Stimulated activated CD8-positive, alpha-beta memory T cell treated with anti-CD3 and anti-CD28 coated beads, Interleukin-2, amount 100 ng/mL, for 48 hours (primary cell): ENCODE data around the gene RABGGTB.
"Not testable (repeated sequence)": the region's sequence is repeated elsewhere in the genome, so short reads cannot be mapped to it uniquely, and the experiment has no call there.

ENCODE experiments used
- DNase-seq, 2 donors: peaks; one replicate each; pipeline ENCODE4 v3.0.0-alpha.2; 2020; ENCODE audit warnings: low read depth in 2 of 2

Gene RABGGTB

DNA sequence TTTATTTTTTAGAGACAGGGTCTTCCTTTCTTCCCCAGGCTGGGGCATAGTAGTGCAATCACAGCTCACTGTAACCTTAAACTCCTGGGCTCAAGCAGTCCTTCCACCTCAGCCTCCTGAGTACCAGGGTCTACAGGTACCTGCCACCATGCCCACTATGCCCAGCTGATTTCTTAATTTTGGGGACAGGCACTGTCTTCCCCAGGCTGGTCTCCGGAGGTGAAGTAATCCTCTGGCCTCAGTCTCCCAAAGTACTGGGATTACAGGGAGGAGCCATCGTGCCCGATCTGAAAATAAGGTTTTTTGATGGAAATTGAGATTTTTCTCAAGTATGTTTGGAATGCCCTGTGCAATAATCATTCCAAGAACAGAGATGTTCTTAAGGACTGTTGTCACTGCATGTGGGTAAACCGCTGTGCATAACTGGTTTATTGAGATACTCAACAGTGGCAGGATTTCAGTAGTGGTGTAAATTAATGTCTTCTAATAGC is 9.7 kb downstream of the RABGGTB start:
- no peak for DNase-seq

- peak in 1 of 2 donors; percentile 42 for DNase-seq
These were observed 10.6 kb downstream of the RABGGTB start, which contains the start of gene MSH4 for GRCh38 chr1:75796376-75797272. MSH4 (plus strand) TSS chr1:75796882; CDS start chr1:75796986, 104 bp downstream.

DNA sequence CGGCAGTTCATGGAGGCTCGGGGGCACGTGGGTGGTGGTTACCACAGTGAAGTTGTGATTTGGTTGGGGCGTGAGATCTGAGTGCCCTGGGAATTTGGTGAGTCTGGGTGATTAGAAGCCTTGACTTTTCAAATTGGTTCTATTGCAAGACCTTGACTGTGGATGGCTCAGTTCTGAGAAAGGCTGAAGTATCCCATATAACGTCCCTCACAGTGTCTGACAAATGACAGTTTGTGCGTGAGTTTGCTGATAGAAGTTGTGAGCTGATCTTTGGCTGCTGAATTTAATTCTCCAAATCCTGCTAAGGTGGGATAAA is 11.2 kb downstream of the RABGGTB start:
- DNase-seq = no peak

- no peak for DNase-seq
These were observed 11.7 kb downstream of the RABGGTB start for GRCh38 chr1:75797606-75798216.

DNA sequence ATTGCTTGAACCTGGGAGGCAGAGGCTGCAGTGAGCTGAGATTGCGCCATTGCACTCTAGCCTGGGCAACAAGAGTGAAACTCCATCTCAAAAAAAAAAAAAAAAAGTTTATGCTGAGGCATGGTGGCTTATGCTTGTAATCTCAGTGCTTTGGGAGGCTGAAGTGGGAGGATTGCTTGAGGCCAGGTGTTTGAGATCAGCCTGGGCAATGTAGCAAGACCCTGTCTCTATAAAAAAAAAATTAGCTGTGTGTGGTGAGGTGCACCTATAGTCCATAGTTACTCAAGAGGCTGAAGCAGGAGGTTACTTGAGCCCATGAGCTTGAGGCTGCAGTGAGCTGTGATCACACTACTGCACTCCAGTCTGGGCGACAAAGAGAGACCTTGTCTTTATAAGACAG is 15.4 kb downstream of the RABGGTB start:
- DNase-seq = not testable (repeated sequence)

DNA sequence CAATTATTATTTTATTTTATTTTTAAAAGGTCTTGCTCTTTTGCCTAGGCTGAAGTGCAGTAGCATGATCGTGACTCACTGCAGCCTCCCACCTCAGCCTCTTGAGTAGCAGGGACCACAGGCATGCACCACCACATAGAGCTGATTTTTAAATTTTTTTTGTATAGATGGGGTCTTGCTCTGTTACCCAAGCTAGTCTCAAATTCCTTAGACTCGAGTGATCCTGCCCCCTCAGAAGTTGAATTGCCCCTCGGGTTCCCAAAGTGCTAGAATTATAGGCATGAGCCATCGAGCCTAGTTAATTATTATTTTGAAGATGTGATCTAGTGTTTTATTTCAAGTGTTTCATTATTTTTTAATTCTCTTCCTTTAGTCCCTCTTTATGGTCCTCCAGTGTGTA is 22.9 kb downstream of the RABGGTB start:
- no peak for DNase-seq

GRCh38 chr1:75810113-75810512 is 24.1 kb downstream of the RABGGTB start:
- not testable (repeated sequence) for DNase-seq

DNA sequence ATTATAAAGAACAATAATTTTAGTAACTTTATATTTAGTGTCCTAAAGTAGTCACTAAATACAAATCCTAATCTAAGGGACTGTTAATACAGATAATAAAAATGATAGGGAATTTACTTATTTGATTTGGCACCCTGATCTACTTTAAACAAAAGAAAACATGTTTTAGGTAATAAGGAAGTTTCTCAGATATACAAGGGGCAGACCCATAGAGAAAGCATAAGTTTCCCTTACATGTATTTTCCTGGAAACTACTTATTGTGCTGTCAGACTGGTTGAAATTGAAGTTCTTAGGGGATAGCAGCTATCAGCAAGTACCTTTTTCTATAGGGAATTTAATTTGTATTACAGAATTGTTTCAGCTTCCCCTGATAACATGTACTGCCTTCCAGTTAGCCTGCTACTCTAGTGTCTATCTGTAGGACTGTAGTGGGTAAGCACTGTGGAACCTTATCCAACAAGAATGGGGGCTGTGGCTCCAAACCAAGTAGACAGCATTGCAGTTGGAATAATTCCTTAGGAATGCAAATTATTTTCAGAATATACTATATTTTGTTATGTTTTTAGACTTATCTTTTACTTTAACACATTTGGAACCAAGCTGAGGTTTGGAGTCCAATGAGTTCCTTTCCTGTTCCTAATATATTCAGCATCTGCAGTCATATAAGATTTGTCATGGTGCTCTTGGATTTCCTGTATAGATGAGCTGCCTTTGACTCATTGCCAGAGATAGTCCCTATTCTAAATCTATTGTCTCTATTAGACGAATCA is 25.3 kb downstream of the RABGGTB start:
- no peak for DNase-seq

DNA sequence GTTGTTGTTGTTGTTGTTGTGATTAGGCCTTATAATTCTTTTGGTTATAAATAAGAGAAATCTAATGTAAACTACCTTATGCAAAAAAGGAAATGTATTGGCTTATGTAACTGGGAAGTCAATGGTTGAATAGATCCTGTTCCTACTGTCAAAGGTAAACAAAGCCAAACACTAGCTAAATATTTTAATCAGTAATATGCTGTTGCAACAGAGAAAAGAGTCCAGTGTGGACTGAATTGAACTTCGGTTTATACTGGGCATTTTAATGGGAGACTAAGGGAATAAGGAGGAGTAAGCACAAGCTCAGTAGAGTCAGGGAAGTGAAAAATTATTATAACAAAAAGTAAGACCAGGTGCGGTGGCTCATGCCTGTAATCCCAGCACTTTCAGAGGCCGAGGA is 26.0 kb downstream of the RABGGTB start:
- DNase-seq = no peak

DNA sequence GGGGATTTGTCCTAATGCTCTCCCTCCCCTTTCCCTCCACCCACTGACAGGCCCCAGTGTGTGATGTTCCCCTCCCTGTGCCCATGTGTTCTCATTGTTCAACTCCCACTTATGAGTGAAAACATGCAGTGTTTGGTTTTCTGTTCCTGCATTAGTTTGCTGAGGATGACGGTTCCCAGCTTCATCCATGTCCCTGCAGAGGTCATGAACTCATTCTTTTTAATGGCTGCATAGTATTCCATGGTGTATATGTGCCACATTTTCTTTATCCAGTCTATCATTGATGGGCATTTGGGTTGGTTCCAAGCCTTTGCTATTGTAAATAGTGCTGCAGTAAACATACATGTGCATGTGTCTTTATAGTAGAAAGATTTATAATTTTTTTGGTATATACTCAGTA is 37.5 kb downstream of the RABGGTB start:
- not testable (repeated sequence) for DNase-seq

- no peak for DNase-seq
These were observed 50.6 kb downstream of the RABGGTB start for GRCh38 chr1:75836528-75837100.

GRCh38 chr1:75838079-75838478 is 52.0 kb downstream of the RABGGTB start:
- DNase-seq = no peak

GRCh38 chr1:75841421-75841820 is 55.4 kb downstream of the RABGGTB start:
- DNase-seq = no peak
